Stimulated activated CD4-positive, alpha-beta T cell treated with anti-CD3 and anti-CD28 coated beads, Interleukin-2, amount 100 ng/mL, for 48 hours (primary cell): ENCODE data around the gene SOD2.
"Not testable (repeated sequence)": the region's sequence is repeated elsewhere in the genome, so short reads cannot be mapped to it uniquely, and the experiment has no call there.

Source experiments
- DNase-seq, 2 donors: peaks; one replicate each; pipeline ENCODE4 v3.0.0-alpha.2; 2020

SOD2 gene

GRCh38 chr6:159715605-159716004 lies 22.6 kb upstream of the SOD2 start:
- no peak for DNase-seq

GRCh38 chr6:159715166-159715565 lies 22.1 kb upstream of the SOD2 start:
- no peak for DNase-seq

- no peak for DNase-seq
These were observed 21.4 kb upstream of the SOD2 start for GRCh38 chr6:159714404-159714803.

- DNase-seq = no peak
These were observed 20.9 kb upstream of the SOD2 start for GRCh38 chr6:159713984-159714383.

- DNase-seq = not testable (repeated sequence)
These were observed 19.3 kb upstream of the SOD2 start for GRCh38 chr6:159712389-159712788.

- DNase-seq = not testable (repeated sequence)
These were observed 17.6 kb upstream of the SOD2 start for GRCh38 chr6:159710603-159711002.

- DNase-seq = no peak
These were observed 8.5 kb upstream of the SOD2 start for GRCh38 chr6:159701413-159701999.

GRCh38 chr6:159700970-159701369 lies 7.9 kb upstream of the SOD2 start:
- DNase-seq = no peak

- no peak for DNase-seq
These were observed 2.9 kb upstream of the SOD2 start for GRCh38 chr6:159695984-159696383.

GRCh38 chr6:159693894-159694545 lies 979 bp upstream of the SOD2 start:
- DNase-seq = no peak

- DNase-seq = peak; percentile 37 to 46
These were observed 526 bp downstream of the SOD2 start for GRCh38 chr6:159692303-159693127.

GRCh38 chr6:159691963-159692287 lies 1.1 kb downstream of the SOD2 start:
- no peak for DNase-seq

GRCh38 chr6:159691133-159691962 lies 1.7 kb downstream of the SOD2 start:
- DNase-seq = no peak

- DNase-seq = not testable (repeated sequence)
These were observed 2.9 kb downstream of the SOD2 start for GRCh38 chr6:159690135-159690534.

- DNase-seq = no peak
These were observed 4.0 kb downstream of the SOD2 start for GRCh38 chr6:159689001-159689400.

GRCh38 chr6:159688266-159688905 lies 4.7 kb downstream of the SOD2 start:
- DNase-seq = no peak

- DNase-seq = no peak
These were observed 5.7 kb downstream of the SOD2 start for GRCh38 chr6:159687341-159687740.

- DNase-seq = no peak
These were observed 6.3 kb downstream of the SOD2 start for GRCh38 chr6:159686703-159687102.

- DNase-seq = no peak
These were observed 7.0 kb downstream of the SOD2 start for GRCh38 chr6:159686040-159686439.

GRCh38 chr6:159684013-159684304 lies 9.1 kb downstream of the SOD2 start:
- no peak for DNase-seq

GRCh38 chr6:159682810-159683209 lies 10.2 kb downstream of the SOD2 start:
- no peak for DNase-seq

- DNase-seq = no peak
These were observed 10.7 kb downstream of the SOD2 start for GRCh38 chr6:159682295-159682694.
